ENCODE data around the gene COL4A5. TPM values are rescaled to one million over a fixed set of nuclear protein-coding genes. Genes with fewer than 3 reads are reported as not detected.
"Not testable (repeated sequence)": the region's sequence is repeated elsewhere in the genome, so short reads cannot be mapped to it uniquely, and the experiment has no call there.

COL4A5 gene
- total RNA-seq, 1 experiment from 2014 or later = 29.4 TPM

DNA sequence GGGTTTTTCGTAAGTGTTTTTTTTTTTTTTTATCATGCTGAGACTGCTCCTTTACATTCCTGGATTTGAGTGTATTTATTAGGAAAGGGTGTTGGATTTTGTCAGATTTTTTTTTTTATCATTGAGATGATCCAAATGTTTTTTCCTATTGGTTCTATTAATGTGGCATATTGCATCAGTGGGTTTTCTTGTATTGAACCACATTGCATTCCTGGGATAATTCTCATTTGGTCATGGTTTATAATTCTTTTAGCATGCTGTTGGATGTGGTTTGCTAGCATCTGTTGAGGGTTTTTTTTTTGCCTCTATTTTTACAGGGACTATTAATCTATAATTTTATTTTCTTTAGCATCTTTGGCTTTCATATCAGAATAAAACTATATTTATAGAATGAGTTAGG, 28.8 kb downstream of the COL4A5 start:
- no peaks in the 10 kb centered on the region for H4K20me1 ChIP-seq (ENCODE audit: insufficient read depth)
- ChIA-PET POLR2A (no interaction called here), RAD21 (ENCODE audit: low non-redundant PET in 1 of 2, low total read pairs in 2 of 2, uncharacterized antibody in 2 of 2, unreplicated experiment in 2 of 2) (no interaction called here), CTCF (no interaction called here)
- H3K4me3 ChIP-seq (replicated peaks in 1 of 2; ENCODE audit: low read depth in 1 of 2, low read length in 2 of 2) = no peak overlapping the region
- H3K4me2 ChIP-seq (ENCODE audit: low read length) = no peak overlapping the region
- TF ChIP-seq ZNF274 (IDR thresholded peaks at IDR 0.05; ENCODE audit: low read depth, low read length) (no peak), EZH2 (IDR thresholded peaks at IDR 0.05) (no peak), ZFX (IDR thresholded peaks at IDR 0.05) (no peak), JUND (IDR thresholded peaks at IDR 0.05) (no peak)
- TF ChIP-seq, protein P1, sequence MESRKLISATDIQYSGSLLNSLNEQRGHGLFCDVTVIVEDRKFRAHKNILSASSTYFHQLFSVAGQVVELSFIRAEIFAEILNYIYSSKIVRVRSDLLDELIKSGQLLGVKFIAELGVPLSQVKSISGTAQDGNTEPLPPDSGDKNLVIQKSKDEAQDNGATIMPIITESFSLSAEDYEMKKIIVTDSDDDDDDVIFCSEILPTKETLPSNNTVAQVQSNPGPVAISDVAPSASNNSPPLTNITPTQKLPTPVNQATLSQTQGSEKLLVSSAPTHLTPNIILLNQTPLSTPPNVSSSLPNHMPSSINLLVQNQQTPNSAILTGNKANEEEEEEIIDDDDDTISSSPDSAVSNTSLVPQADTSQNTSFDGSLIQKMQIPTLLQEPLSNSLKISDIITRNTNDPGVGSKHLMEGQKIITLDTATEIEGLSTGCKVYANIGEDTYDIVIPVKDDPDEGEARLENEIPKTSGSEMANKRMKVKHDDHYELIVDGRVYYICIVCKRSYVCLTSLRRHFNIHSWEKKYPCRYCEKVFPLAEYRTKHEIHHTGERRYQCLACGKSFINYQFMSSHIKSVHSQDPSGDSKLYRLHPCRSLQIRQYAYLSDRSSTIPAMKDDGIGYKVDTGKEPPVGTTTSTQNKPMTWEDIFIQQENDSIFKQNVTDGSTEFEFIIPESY (IDR thresholded peaks at IDR 0.05; ENCODE audit: extremely low read depth, insufficient replicate concordance, low read length) = no peak
- H3K36me3 ChIP-seq (ENCODE audit: control insufficient read depth in 1 of 2, insufficient read depth in 2 of 2, low read length in 2 of 2) = no peaks in the 10 kb centered on the region
- no peaks in the 10 kb centered on the region for H3K27me3 ChIP-seq (ENCODE audit: insufficient read depth, low read length)
- H3K4me1 ChIP-seq (ENCODE audit: control insufficient read depth in 1 of 2, insufficient read depth in 2 of 2, low read length in 2 of 2) = no peaks in the 10 kb centered on the region
- H3K9ac ChIP-seq (ENCODE audit: low read length) = no peak overlapping the region
- H2AFZ ChIP-seq (ENCODE audit: low read depth, low read length, poor library complexity, severe bottlenecking) = no peak overlapping the region
- no peaks in the 10 kb centered on the region for H3K9me2 ChIP-seq (ENCODE audit: insufficient read depth)
- no peak for ATAC-seq
- no peak overlapping the region for H3K27ac ChIP-seq (ENCODE audit: low read depth, low read length)
- BruUV-seq (replicated peaks) = no TSS peak
- intact Hi-C loops (cut with micrococcal nuclease) = no loop called here
- DNase-seq (ENCODE audit: low read depth, low spot score) = no peak
- H3K9me3 ChIP-seq (ENCODE audit: control insufficient read depth in 1 of 2, insufficient read depth in 1 of 2, low read depth in 1 of 2, low read length in 2 of 2) = no peaks in the 10 kb centered on the region
- H3K79me2 ChIP-seq (ENCODE audit: insufficient read depth, low read length) = peaks cover 11% of the 10 kb centered on the region; the same call in 1 of the 2 replicates

DNA sequence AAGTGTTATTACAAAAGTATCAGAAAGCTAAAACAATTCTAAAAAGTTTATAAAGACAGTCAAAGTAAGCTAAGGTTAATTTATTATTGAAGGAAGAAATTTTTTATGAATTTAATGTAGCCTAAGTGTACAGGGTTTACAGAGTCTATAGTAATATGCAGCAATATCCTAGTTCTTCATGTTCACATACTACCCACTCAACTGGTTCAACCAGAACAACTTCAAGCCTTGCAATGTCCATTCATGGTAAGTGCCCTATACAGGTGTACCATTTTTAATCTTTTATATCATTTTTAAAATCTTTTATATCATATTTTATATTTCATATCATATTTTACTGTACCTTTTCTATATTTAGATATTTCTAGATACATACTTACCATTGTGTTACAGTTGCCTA, 34.3 kb downstream of the COL4A5 start:
- no peak for TF ChIP-seq ELF1 (IDR thresholded peaks at IDR 0.05; ENCODE audit: borderline replicate concordance, low read depth)
- TF ChIP-seq RAD21 (IDR thresholded peaks at IDR 0.05; ENCODE audit: low read depth) = no peak
- TF ChIP-seq SP1 (IDR thresholded peaks at IDR 0.05; ENCODE audit: low read depth) = no peak
- TF ChIP-seq, protein P2, sequence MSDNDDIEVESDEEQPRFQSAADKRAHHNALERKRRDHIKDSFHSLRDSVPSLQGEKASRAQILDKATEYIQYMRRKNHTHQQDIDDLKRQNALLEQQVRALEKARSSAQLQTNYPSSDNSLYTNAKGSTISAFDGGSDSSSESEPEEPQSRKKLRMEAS (IDR thresholded peaks at IDR 0.05) = no peak
- TF ChIP-seq ZFX (IDR thresholded peaks at IDR 0.05) = no peak
- TF ChIP-seq, protein P3, sequence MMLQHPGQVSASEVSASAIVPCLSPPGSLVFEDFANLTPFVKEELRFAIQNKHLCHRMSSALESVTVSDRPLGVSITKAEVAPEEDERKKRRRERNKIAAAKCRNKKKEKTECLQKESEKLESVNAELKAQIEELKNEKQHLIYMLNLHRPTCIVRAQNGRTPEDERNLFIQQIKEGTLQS (IDR thresholded peaks at IDR 0.05) = no peak
- no peak for TF ChIP-seq POLR2A (IDR thresholded peaks at IDR 0.05; ENCODE audit: borderline replicate concordance, extremely low read depth, insufficient read depth, insufficient read length)
- BruUV-seq (replicated peaks) = no TSS peak
- H3K4me2 ChIP-seq (ENCODE audit: low read length) = no peak overlapping the region
- H3K9me3 ChIP-seq (ENCODE audit: control insufficient read depth in 1 of 2, insufficient read depth in 1 of 2, low read depth in 1 of 2, low read length in 2 of 2) = no peaks in the 10 kb centered on the region
- no peaks in the 10 kb centered on the region for H3K27me3 ChIP-seq (ENCODE audit: insufficient read depth, low read length)
- ChIA-PET CTCF (no interaction called here), RAD21 (ENCODE audit: low non-redundant PET in 1 of 2, low total read pairs in 2 of 2, uncharacterized antibody in 2 of 2, unreplicated experiment in 2 of 2) (no interaction called here), POLR2A (no interaction called here)
- no peaks in the 10 kb centered on the region for H4K20me1 ChIP-seq (ENCODE audit: insufficient read depth)
- intact Hi-C loops (cut with micrococcal nuclease) = no loop called here
- DNase-seq (ENCODE audit: low read depth, low spot score) = no peak
- peaks cover 8% of the 10 kb centered on the region; the same call in 1 of the 2 replicates for H3K79me2 ChIP-seq (ENCODE audit: insufficient read depth, low read length)
- H3K4me3 ChIP-seq (replicated peaks in 1 of 2; ENCODE audit: low read depth in 1 of 2, low read length in 2 of 2) = no peak overlapping the region
- no peaks in the 10 kb centered on the region for H3K4me1 ChIP-seq (ENCODE audit: control insufficient read depth in 1 of 2, insufficient read depth in 2 of 2, low read length in 2 of 2)
- ATAC-seq = no peak
- H3K36me3 ChIP-seq (ENCODE audit: control insufficient read depth in 1 of 2, insufficient read depth in 2 of 2, low read length in 2 of 2) = no peaks in the 10 kb centered on the region
- no peaks in the 10 kb centered on the region for H3K9me2 ChIP-seq (ENCODE audit: insufficient read depth)
- no peak overlapping the region for H3K27ac ChIP-seq (ENCODE audit: low read depth, low read length)
- H3K9ac ChIP-seq (ENCODE audit: low read length) = no peak overlapping the region
- H2AFZ ChIP-seq (ENCODE audit: low read depth, low read length, poor library complexity, severe bottlenecking) = no peak overlapping the region

DNA sequence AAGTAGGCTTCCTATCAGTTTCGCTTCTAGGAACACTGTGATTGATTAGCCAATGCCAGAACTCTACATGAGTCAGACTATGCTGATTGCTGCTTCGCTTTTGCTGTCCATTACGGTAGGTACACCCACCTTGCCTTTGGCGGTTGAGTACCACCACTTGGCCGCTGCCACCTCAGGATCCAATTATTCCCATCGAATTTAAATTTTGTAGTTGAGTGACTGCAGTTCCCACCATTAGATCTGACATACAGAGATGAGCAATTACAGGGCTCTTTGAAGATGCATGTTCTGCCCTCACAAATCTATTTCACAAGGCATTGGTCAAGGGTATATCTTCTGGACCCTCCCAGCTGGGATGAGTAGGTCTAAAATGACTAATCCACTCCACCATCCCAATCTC, 41.9 kb downstream of the COL4A5 start:
- H3K4me1 ChIP-seq (ENCODE audit: control insufficient read depth in 1 of 2, insufficient read depth in 2 of 2, low read length in 2 of 2); ATAC-seq; H3K9me3 ChIP-seq (ENCODE audit: control insufficient read depth in 1 of 2, insufficient read depth in 1 of 2, low read depth in 1 of 2, low read length in 2 of 2); H3K4me3 ChIP-seq (replicated peaks in 1 of 2; ENCODE audit: low read depth in 1 of 2, low read length in 2 of 2); H2AFZ ChIP-seq (ENCODE audit: low read depth, low read length, poor library complexity, severe bottlenecking); H3K9ac ChIP-seq (ENCODE audit: low read length); POLR2A ChIA-PET; intact Hi-C loops (cut with micrococcal nuclease); RAD21 ChIA-PET (ENCODE audit: low non-redundant PET in 1 of 2, low total read pairs in 2 of 2, uncharacterized antibody in 2 of 2, unreplicated experiment in 2 of 2); H3K36me3 ChIP-seq (ENCODE audit: control insufficient read depth in 1 of 2, insufficient read depth in 2 of 2, low read length in 2 of 2); H3K9me2 ChIP-seq (ENCODE audit: insufficient read depth); H3K79me2 ChIP-seq (ENCODE audit: insufficient read depth, low read length); CTCF ChIA-PET; H4K20me1 ChIP-seq (ENCODE audit: insufficient read depth); BruUV-seq (replicated peaks); H3K4me2 ChIP-seq (ENCODE audit: low read length); DNase-seq (ENCODE audit: low read depth, low spot score); H3K27ac ChIP-seq (ENCODE audit: low read depth, low read length); H3K27me3 ChIP-seq (ENCODE audit: insufficient read depth, low read length): not testable (repeated sequence)
